Prostate gland (tissue), 1 donor: ENCODE data around the gene OR4X2.

ENCODE experiments used
- POLR2A ChIP-seq: fragments of 450-650 bp; IDR thresholded peaks from one replicate; pipeline ENCODE4 v1.6.1; 2016; ENCODE audit warnings: antibody characterized with exemption, mild to moderate bottlenecking
- POLR2AphosphoS5 ChIP-seq: sonication (generic); formaldehyde crosslinking; IDR thresholded peaks from one replicate; pipeline ENCODE4 v1.6.1; 2017; ENCODE audit warnings: antibody characterized with exemption

GRCh38 chr11:48248902-48249301 lies 4.0 kb downstream of the OR4X2 start:
- no peak for TF ChIP-seq POLR2AphosphoS5
- no peak for TF ChIP-seq POLR2A
